ENCODE measurements around the gene PXDN.
A peak's percentile ranks its signal among the peaks of the same experiment; 100 is the strongest.

PXDN gene

DNA sequence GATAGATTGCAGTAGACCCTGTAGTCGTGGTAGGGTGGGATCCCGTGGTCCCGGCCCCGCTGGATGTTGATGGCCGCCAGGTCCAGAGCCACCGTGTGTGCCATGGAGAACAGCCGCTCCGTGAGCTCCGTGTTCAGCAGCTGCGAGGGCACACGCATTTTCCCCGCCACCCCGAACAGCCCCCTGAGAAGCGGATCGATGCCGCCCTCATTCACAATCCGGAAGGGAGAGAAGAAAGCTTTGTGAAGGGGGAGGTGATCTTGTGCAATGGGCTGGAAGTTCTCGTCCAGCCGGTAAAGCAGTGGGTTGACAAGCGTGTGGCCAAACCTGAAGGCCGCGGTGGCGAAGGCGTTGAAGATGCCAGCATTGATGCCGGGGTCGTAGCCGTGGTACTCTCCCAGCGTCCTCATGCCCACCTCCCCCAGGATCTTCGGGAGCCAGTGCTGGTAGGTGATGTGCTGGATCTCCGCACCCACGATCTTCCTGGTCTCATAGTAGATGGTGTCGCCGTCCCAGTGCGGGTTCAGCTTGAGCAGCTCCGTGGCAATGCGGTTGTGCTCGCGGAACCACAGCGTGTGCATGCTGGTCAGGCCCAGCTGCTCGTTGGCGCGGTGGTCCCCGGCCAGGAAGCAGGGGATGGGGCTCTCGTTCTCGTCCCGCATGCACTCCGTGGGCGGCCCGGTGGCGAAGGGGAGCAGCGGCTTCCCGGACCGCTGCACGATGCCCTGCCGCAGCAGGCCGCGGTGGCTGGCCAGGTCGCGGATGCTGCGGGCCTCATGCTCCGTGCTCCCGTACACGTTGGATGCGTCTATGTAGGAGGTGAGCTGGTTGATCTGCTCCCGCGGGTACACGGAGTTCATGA lies 95.8 kb downstream of the PXDN start:
- no peak for DNase-seq (ENCODE audit: low read depth)

DNA sequence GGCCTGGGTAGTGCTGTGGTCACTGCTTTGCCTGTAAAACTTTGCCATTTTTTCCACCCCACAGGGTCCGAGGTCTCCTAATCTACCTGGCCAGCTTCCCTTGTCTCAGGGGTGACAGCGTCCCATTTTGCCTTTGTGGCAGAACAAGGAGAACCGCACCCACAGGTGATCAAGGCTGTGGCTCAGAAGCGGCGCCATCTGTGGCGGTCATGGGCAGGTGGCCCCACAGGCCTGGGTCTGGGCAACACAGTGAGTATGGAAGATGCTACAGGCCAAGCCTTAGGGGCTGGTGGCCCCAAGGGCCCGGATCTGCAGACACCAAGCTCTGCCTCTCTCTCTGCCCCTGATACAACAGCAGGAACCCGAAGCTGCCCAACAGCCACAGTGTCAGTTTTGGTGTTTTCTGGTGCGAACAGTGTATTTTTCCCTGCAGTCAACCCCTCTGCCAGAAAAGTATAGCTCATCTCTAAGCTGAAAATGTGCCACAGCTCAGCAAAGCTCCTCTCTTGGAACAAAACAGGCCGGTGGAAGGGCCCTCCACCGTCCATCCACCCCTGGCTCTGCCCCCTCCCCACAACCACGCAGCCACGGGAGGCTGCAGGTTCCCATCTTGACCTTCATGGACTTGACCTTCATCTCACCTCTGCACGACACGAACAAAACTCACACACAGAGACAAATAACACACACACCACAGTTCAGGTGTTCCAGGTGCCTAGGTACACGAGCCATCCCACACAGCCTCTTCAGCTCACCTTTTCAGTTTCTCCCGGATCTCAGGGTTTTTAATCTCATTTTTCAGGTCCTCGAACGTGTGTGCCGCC lies 96.7 kb downstream of the PXDN start:
- no peak for DNase-seq (ENCODE audit: low read depth)

GRCh38 chr2:1645761-1646476 lies 98.4 kb downstream of the PXDN start:
- DNase-seq (ENCODE audit: low read depth), result no peak

GRCh38 chr2:1644427-1644826 lies 99.9 kb downstream of the PXDN start:
- no peak for DNase-seq (ENCODE audit: low read depth)

GRCh38 chr2:1642993-1643619 lies 101.2 kb downstream of the PXDN start:
- no peak for DNase-seq (ENCODE audit: low read depth)

- peak; percentile 53 for DNase-seq (ENCODE audit: low read depth)
These were observed 102.1 kb downstream of the PXDN start for GRCh38 chr2:1642066-1642861.

DNA sequence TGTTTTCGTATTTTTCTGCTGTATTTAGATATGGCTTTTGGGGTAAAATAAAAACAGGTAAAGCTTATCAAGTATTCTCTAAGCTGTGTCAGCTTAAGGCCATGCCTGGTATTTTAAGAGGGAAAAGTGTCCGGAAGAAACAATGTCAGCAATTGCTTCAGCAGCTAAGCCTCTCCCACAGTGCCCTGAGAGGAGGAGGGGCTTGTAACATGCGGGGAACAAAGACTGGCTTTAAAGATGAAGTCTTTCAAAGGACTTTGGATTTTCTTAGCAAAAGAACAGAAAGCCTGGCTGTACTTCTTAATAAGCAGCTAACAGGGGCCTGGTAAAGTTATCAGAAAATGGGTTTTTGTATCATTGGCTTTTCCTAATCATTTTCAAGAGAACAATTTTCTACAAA lies 102.8 kb downstream of the PXDN start:
- DNase-seq (ENCODE audit: low read depth), result no peak

GRCh38 chr2:1640301-1641135 lies 103.8 kb downstream of the PXDN start:
- no peak for DNase-seq (ENCODE audit: low read depth)

DNA sequence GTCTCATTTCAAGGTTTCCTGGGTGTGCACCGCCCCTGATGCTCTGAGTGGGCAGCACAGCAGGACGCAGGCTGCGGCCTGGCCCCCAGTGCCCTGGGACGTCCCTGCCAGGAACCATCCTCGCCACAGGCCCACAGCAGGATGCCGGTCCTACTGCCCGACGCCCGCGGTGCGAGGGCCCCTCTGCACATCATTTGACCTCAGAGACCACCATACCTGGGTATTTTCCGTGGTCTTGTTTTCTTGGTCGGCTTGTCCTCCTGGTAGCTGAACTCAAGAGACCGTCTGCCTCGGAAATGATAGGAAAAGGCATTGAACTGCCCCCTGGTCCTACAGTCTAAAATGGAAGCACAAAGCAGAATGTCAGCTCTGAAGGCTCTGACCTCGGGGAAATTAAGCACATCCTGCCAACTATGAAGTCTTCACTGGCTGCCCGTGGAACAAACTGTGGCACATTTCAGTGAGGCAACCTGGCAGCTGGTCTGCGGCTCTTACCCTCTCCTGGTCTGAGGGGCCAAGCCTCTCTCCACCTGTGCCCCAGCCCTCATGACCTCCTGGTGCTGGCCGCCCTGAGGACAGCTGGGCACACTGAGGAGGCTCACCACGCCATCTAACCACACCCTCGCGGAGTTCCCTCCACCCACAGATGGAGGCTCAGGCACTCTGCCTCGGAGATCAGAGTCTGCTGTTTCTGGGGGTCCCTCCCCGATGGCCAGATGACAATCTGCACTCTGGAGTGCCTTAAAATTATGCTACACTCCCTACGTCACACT lies 105.0 kb downstream of the PXDN start:
- no peak for DNase-seq (ENCODE audit: low read depth)

DNA sequence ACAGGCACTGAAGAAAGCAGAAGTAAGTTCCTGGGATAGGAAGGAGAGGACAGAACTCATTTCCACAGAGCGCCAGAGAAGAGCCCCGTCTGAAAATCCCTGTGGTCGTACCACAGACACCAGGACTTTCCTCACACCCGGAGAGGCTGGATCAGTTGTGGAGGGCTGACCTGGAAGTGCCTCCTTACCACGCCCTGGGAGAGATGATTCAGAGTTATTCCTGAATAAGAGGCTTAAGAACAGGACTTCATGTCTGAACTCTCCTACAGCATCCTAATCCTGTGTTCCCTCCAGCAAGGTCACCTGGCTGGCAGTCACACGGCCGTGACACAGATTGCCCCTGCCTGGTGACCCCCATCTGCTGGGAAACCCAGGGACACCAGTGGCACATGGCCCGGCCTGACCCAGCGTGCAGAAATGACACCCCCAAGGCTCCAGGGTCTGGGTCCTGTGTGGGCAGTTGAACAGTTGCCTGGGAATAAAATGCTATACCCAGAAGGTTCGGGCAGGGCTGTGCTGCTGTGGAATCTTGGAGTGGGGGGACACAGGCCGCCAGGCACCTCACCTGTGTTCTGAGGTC lies 105.9 kb downstream of the PXDN start:
- DNase-seq (ENCODE audit: low read depth), result peak; percentile 38

DNA sequence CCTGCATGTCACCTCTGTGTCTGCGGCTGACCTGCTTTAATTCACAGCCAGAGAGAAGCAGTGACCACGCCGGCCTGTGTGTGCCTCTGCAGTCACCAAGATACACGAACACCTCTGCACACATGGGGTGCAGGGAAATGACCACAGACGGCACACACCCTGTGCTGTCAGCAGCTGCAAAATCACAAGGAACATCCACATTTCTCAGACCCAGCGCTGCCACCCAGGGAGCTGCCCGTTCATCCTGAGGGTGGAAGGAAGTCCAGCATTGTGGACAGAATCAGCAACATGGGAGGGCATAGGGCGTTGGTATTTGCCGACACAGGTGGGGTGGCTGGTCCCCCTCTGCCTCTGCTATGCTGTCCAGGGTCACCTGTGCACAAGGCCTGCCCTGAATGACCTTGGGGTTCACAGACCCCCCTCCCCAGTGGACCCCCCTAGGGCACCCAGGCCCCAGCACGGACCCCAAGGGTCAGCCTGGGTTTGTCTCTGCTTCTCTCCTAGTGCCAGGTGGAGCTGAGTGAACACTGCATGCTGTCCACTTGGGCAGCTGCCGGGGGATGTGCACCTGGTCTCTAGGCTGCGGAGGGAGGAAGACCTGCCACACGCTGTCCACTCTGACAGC lies 107.4 kb downstream of the PXDN start:
- no peak for DNase-seq (ENCODE audit: low read depth)

- DNase-seq (ENCODE audit: low read depth), result no peak
These were observed 108.5 kb downstream of the PXDN start for GRCh38 chr2:1635823-1636222.

GRCh38 chr2:1634681-1635341 lies 109.5 kb downstream of the PXDN start:
- DNase-seq (ENCODE audit: low read depth), result no peak

DNA sequence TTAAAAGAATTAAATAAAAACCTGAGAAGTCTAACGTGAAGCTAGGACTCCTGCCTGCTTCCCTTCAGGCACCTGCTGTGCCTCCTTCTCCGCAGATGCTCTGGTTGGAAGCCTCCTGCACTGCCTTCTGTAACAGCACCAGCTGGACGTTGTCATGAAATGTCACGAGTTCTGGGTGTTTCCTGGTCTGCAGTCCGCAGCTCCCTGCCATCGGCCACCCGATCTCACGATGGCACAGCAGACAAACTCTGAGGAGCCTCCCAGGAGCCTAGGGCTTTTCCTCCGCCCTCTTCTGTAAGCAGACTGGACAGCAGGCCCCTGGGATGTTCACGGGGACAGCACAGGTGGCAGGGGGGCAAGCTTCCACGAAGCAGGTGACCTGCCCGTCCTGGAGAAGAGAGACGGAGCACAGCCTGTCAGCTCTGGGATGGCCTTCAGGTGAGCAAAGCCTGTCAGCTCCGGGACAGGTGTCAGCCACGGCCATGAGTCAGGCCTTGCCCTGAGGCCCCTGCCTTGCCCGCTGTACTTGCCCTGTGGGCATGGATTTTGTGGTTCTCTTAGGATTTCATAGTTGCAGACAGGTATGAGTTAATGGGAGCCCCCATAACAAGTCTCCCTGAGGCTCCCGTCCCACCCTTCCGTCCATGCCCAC lies 110.3 kb downstream of the PXDN start:
- no peak for DNase-seq (ENCODE audit: low read depth)

GRCh38 chr2:1633092-1633671 lies 111.1 kb downstream of the PXDN start:
- no peak for DNase-seq (ENCODE audit: low read depth)

DNA sequence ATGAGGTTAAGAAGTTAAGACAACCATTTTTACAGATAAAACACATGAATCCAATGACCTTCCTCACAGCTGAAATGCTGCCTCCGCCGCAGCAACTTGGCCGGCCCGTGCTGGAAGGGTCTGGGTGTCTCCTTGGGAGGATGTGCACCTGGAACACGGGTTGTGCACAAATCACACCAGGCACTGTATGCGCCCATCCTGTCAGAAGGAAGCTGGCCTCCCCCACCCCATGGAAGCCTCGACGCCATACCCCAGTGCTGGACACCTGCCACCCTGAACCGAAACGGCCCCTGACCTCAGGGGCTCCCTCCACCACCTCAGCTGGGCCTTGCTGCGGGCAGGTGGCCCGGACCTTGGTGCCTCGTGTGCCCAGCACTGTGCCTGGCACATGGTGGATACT lies 111.8 kb downstream of the PXDN start:
- no peak for DNase-seq (ENCODE audit: low read depth)

- peak; percentile 92 for DNase-seq (ENCODE audit: low read depth)
These were observed 112.3 kb downstream of the PXDN start for GRCh38 chr2:1632002-1632348.

Measured in EH (cell line).